ENCODE results near the gene GFAP. TPM values are rescaled to one million over a fixed set of nuclear protein-coding genes. Genes with fewer than 3 reads are reported as not detected.

GFAP gene
- total and polyA plus RNA-seq, 12 donors = 0.39 to 9.1 (median 1.4) TPM; not detected in 1

- no peak for DNase-seq
- no peak overlapping the region for H3K4me3 ChIP-seq
- no peaks in the 10 kb centered on the region for H3K4me1 ChIP-seq (replicated peaks in 1 of 2)
- TF ChIP-seq POLR2A (IDR thresholded peaks at IDR 0.05) (no peak), CTCF (IDR thresholded peaks at IDR 0.05) (no peak)
- intact Hi-C loops (cut with DNase I) = no loop called here
- H3K36me3 ChIP-seq (replicated peaks in 1 of 2) = no peaks in the 10 kb centered on the region
- H3K9me3 ChIP-seq (replicated peaks in 1 of 3) = no peaks in the 10 kb centered on the region
- peaks cover 11% of the 10 kb centered on the region for H3K27me3 ChIP-seq
- no peak overlapping the region for H3K27ac ChIP-seq
- 54 to 80% (median 70%) methylated on average over 6 to 8 of the region's 8 CpGs for WGBS, 4 donors
Measured at GRCh38 chr17:44956998-44957981, 42.0 kb upstream of the GFAP start.

GRCh38 chr17:44955674-44956425 is 40.5 kb upstream of the GFAP start:
- no peak for DNase-seq
- intact Hi-C loops (cut with DNase I) = no loop called here
- 59 to 74% (median 67%) methylated on average over 3 to 8 of the region's 8 CpGs for WGBS, 4 donors

GRCh38 chr17:44952946-44953475 is 37.7 kb upstream of the GFAP start:
- no peak overlapping the region for H3K27ac ChIP-seq
- intact Hi-C loops (cut with DNase I) = no loop called here
- no peaks in the 10 kb centered on the region for H3K27me3 ChIP-seq
- no peak overlapping the region for H3K4me3 ChIP-seq
- no peak for DNase-seq
- peaks cover 0 to 4% of the 10 kb centered on the region in 2 donors for H3K4me1 ChIP-seq (replicated peaks in 1 of 2)
- no peaks in the 10 kb centered on the region for H3K9me3 ChIP-seq (replicated peaks in 1 of 3)
- 68 to 79% (median 76%) methylated on average over 6 of the region's 6 CpGs for WGBS, 4 donors
- no peaks in the 10 kb centered on the region for H3K36me3 ChIP-seq (replicated peaks in 1 of 2)
- no peak for TF ChIP-seq POLR2A (IDR thresholded peaks at IDR 0.05)
- no peak for TF ChIP-seq CTCF (IDR thresholded peaks at IDR 0.05)

More at GRCh38 chr17:44955674-44956425, 40.5 kb upstream of the GFAP start:
- Histone ChIP-seq H3K4me1 (replicated peaks in 1 of 2) (no peaks in the 10 kb centered on the region), H3K4me3 (no peak overlapping the region), H3K9me3 (replicated peaks in 1 of 3) (no peaks in the 10 kb centered on the region), H3K27me3 (peaks cover 8% of the 10 kb centered on the region), H3K27ac (no peak overlapping the region), H3K36me3 (replicated peaks in 1 of 2) (no peaks in the 10 kb centered on the region)
- TF ChIP-seq CTCF (IDR thresholded peaks at IDR 0.05) = no peak
- no peak for TF ChIP-seq POLR2A (IDR thresholded peaks at IDR 0.05)

GRCh38 chr17:44948315-44948795 is 33.1 kb upstream of the GFAP start:
- TF ChIP-seq CTCF (IDR thresholded peaks at IDR 0.05) = no peak
- no peak for TF ChIP-seq POLR2A (IDR thresholded peaks at IDR 0.05)
- 60 to 70% (median 65%) methylated on average over 5 to 7 of the region's 7 CpGs for WGBS, 4 donors
- peaks cover 4 to 9% of the 10 kb centered on the region in 2 donors for H3K4me1 ChIP-seq (replicated peaks in 1 of 2)
- no peak overlapping the region for H3K27ac ChIP-seq
- no peak for DNase-seq
- intact Hi-C loops (cut with DNase I) = no loop called here
- no peaks in the 10 kb centered on the region for H3K9me3 ChIP-seq (replicated peaks in 1 of 3)
- no peaks in the 10 kb centered on the region for H3K36me3 ChIP-seq (replicated peaks in 1 of 2)
- peaks cover 3% of the 10 kb centered on the region for H3K27me3 ChIP-seq
- peak overlapping the region in 3 of 4 donors; percentile 36 to 53 (median 51) for H3K4me3 ChIP-seq
